Frontal cortex (tissue), 4 donors: Measurements from ENCODE around the gene ACY1. TPM values are rescaled to one million over a fixed set of nuclear protein-coding genes. Genes with fewer than 3 reads are reported as not detected.
"Not testable (repeated sequence)": the region's sequence is repeated elsewhere in the genome, so short reads cannot be mapped to it uniquely, and the experiment has no call there.

Experiments
- DNase-seq, 2 donors: peaks; one replicate each; pipeline ENCODE4 v3.0.0; 2012; ENCODE audit warnings: low spot score in 2 of 2
- FAIRE-seq: peaks from 2 replicates; lab custom pipeline; 2012; peaks lifted over from hg19 to GRCh38; lab: Jason Lieb, UNC
- total RNA-seq: library from RNA; depleted of rRNA; stranded (reverse); fragments of >200 nt; gene quantifications from one replicate; pipeline ENCODE4 v1.2.3, GENCODE V29; 2014
- donor health status: control.
- donor health status: control.
- donor health status: control.

Gene ACY1
- total RNA-seq, 1 donor from 2014 or later, result 3.3 TPM

DNA sequence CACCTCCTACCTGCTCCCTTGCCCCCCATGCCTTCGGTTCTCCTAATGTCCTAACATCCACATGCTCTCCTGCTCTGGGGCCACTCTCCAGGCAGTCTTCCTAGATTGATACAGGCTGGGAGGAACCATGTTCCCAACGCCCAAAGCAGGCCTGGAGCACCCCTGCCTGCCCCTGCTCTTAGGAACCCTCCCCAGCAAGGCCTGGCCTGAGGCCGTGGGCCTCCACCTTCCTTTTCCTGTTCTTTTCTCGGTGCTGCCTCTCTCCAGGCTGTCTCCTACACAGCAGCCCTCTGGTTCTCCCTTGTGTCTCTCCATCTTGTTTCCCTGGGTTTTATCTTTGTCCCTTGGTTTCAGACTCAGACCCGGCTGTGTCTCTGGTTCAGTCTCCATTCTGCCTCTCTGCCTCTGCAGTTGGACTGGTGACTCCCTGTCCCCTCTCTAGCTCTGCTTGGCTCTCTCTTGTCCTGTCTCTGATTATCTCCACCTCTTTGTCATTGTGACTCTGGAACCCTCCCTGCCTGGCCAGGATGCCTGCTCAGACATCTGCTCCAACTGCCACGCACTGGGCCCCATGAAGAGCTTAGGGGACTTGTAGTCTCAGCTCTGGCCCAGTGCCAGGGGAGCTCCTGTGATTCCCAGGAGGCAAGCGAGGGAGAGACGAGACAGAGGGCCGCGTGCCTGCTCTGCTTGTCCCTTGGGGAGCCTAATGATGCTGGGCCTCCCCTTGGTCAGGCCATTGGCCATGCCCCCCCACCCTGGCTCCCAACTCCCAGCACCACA is 38.3 kb downstream of the ACY1 start:
- FAIRE-seq, result no peak
- DNase-seq, result no peak

DNA sequence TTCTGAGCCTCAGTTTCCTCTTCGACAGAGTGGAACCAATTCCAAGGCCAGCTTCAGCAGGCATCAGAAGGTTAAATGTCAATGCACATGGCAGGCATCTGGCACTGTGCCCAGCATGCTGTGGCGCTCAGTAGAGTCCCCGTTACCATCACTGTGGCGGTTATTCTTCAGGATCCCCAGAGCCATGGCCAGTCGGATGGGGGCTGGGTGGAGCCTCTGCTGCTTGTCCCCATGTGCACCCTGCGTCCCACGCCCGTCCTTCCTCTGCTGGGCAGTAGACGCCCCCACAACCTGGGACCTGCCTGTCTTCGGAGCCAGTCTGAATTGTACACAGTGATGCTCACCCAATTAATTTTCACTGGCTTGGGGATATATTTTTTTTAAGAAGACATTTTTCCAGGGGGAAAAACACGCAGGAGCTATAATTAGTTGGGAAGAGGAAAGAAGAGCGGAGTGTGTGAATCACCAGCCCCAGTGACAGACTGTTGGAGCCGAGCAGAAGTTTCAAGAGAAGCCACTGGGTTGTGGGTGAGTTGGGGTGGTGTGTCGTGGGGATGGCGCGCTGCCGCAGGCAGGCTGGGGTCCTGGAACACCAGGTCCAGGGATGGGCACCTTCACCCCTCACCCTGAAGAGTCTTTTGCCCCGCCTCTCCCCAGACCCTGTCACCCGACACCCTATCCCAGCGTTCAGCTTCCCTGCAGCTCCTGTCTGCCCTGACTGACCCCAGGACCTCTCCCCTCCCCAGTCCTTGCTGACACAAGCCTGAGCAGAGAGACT is 39.2 kb downstream of the ACY1 start:
- DNase-seq (no peak), FAIRE-seq (no peak)

DNA sequence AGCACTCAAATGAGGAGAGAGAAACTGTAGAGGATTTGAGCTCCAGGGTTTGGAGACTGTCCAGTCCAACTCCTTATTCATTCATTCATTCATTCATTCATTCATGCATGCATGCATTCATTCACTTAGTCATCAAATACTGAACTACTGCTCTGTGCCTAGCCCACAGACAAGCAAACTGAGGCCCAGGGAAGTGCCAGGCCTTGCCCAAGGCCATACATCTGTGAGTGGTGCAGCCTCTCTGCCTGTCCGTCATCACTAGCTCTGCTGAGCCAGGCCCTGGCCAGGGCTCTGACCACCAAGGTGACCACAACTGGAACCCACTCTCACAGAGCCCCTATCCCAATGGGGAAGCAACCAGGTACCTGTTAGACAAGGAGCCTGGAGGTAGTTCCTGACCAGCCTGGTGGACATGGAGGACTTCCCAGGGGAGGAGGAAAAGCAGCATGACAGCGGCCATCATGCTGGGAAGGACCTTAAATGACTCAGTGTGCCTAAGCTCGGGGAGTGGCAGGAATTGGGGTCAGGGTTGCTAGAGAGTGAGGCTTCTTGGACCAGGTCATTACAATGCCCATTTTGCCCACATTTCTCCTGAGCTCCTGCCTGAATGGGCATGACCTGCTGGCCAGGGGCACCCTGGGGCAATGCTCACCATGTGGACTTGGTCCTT is 39.9 kb downstream of the ACY1 start:
- no peak for FAIRE-seq

DNA sequence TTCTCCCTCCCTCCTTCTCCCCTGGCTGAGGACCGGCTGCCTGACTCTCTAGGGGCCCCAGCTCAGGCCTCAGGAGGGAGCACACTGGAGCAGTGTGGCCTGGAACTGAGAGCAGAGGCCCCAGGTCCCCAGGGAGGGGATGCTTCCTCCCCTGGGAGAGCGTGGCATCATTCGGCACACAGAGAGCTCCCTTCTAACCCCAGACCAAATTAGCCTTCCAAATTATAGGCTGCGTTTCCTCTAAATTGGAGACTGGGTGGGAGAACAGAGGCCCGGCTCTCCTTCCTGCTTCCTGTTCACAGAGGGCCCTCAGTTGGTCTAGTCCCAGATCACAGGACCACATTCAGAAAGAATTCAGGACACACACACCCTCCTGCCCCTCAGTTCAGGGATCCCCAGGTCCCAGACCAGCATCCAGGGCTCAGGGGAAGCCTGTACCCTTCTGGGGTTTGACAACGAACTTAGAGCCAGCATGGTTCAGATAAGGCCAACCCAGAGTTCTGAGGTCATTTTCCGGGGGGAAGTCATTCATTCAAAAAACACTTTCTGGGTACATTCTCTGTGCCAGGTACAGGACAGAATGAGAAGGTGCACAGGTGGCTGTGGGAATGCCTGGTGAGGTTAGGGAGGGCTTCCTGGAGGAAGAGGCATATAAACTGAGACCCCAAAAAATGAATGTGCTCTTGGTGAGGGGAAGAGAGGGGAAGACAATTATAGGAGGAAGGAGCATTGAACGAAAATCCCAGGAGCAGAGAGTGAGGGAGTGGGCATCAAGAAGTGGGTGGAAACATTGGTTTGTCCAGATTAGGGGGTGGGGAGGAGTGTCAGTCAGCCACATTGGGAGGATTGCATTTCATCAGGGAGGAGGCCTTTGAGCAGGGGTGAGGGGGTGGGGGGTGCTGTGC is 40.8 kb downstream of the ACY1 start:
- DNase-seq, result no peak
- no peak for FAIRE-seq

More for the DNA sequence above, 39.9 kb downstream of the ACY1 start:
- no peak for DNase-seq

DNA sequence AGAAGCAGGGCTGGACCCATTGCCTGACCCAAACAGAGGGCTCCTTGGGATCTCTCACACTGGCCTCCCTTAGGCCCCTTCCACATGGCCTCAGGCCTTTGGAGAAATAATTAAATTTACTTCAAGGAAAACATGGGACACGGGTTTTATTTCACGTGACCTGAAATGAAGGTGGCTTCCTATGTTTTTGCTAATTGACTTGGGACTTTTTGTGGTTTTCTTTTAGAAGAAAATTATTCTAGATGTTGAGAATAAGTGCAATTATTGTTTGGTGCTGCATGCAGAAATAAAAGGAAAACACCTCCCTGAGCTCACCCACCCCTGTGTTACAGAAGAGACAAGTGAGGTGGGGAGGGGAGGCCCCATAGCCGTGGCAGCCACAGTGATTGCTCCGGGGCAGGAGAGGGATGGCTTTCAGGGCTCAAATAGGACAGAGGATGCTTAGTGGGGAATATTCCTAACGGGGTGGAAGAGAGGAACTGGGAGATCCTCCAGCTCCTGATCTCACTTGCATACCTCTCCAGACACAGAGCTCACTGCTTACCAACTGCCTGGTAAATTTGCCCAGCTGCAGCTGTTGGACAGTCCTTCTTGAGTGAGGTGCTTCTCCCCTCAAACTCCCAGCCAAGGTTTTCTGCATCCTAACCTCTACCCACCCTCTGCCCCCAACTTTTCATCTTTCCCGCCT is 41.6 kb downstream of the ACY1 start:
- FAIRE-seq (no peak), DNase-seq (no peak)

DNA sequence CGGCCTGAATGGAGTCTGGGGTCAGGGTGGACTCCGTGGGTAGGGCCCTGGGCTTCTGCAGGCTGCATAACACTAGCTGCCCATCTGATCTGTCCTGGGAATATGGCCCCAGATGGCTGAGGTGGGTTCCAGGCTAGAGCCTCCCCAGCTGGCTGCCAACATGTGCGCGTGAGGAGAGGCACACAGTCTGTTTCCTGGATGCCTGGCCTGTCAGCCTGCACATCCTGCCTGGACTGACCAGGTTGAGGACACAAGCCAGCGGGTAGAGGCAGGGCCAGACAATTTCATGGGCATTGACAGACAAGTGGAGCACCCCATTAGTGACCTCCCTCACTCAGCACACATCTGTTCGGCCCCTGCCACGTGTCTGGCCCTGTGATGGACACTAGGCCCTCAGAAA is 42.1 kb downstream of the ACY1 start:
- no peak for DNase-seq
- FAIRE-seq, result no peak

DNA sequence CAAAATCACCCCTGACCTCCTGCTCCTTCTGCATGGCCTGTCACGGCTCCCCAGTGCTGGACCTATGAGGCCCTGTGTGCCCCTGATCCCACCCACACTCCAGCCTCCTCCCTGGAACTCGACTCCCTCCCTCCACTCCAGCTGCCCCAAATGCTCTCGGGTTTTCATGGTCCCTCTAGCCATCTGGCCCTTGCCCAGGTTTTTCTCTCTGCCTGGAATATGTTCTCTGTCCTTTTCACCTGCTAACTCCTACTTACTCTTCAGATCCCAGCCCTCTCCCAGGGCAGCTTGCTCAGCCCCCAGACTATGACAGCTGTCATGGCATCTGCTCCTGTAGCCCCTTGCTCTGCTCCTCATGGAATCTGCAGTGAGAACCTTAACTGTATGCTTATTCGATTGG is 42.7 kb downstream of the ACY1 start:
- no peak for DNase-seq
- FAIRE-seq, result no peak

DNA sequence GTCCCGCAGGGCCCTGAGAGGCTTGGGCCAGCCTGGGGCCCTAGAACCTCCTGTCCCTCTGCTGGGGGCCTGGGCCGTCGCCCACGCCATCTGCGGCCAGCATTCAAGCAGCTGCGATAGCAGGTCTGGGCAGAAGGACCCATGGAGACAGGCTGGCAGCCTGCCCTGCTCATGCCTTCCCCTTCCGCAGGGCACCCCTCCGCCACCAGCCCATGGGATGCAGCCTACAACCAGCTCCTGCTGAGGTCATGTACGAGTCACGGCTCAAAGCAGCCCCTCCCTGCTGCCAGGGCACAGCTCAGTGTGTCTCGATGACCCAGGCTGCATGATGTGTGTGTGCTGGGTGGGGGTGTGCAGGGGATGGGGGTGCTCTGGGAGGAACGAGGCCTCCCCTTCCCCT is 45.2 kb downstream of the ACY1 start:
- no peak for FAIRE-seq
- peak in 1 of 2 donors; percentile 62 for DNase-seq

DNA sequence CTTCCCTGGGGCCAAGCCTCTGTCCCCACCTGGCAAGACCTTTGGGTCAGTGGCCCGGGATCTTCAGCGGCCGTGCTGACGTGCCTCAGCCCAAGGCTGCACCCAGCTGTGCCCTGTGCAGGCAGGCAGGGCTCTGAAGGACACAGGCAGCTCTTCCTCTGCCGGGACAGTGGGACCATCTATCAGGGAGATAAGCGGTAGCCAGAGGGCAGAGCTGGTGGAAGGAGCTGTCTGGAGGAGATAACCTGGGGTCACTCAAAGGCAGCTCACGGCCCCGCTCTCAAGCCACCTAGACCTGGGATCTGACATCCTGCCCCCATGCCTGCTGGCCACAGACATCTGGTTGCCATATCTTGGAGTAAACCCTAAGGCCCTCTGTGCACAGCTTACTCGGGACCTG is 45.7 kb downstream of the ACY1 start:
- no peak for FAIRE-seq
- DNase-seq, result no peak

DNA sequence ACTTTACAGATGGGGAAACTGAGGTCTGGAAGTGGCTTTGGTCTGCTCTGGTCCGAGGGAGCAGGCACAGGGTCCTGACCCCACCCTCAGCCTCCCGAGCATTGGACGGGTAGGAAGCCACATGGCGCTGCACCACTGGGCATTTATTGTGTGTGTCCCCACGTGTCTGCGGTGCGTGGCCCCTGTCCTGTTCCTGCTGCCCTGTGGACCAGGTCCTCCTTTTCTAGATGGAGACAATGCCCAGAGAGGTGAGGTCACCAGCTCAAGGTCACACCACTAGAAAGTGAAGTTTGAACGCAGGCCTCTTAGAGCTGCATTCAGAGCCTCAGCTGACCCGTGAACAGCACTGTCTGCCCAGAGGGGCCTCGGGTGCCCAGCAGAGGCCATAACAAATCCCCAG is 46.2 kb downstream of the ACY1 start:
- DNase-seq (no peak), FAIRE-seq (no peak)

DNA sequence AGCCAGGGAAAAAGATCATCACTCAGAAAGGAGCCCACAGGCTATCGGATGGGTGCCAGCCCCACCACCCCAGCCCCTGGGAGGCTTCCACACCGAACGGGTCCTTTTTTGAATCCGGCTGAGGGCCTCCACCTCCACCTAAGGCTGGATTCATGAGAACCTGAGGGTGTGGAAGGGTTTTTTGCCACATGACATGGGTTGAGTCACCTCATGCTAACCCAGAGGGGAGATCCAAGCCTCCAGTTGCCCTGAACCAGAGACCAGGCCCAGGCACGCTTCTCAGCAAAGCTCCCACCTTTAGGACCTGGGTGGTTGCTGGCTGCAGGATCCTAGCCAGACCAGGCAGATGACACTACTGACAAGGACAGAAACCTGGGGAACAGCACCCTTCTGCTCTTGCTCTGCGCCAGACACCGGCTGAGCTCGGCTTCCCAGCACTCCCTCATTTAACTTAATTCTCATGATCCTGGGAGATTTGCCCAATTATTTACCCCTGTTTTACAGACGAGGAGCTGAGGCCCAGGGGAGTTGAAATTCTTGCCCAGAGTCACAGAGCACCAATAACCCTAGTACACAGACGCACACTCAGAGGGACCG is 47.5 kb downstream of the ACY1 start:
- FAIRE-seq (no peak), DNase-seq (no peak)

DNA sequence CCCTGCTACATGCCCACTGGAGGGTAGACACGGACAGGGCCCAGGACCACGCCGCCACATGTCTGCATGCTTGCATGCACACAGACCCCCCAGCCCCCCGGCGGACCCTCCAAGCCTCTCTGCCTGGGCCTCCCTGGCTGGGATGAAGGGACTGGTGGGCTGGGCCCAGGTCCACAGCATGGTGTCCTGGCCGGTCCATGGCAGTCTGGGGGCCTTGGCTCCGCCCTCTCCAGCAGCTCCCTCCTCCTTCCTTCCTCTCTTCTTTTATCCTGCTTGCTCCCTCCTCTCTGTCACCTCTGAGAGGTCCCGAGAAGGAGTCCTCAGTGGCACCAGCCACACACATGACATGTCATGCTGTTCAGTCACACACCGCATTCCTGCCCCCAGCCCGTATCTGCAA is 48.6 kb downstream of the ACY1 start:
- FAIRE-seq, result no peak
- no peak for DNase-seq

DNA sequence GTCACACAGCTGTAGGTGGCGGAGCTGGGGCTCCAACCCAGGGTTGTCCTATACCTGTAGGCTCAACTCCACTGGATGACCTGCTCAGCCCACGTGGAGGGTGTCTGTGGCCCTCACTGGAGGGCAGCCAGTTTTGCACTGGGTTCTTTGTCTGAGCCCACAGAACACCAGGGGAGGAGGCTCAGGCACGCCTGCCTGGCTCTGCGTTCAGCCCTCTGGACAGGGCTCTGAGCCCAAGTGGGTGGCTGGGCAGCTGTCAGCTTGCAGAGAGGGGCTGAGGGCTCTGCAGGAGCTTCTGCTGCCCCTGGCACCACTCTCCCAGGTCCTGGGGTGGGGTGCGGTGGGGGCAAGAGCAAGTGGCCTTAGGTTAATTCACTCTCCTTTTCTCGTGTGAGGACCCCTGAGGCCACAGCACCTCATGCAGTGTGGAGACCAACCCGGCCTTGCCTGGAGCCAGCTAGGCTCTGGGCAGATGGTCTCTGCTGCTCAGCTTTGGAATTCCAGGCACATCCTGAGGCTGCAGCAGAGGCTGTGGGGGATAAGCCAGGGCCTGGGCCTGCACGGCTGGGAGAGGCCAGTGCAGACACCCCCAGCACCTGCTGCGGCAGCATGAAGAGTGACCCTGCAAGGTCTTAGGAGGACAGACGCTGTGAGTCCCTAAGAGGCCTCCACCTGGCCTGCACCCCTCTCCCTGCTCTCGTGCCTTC is 49.5 kb downstream of the ACY1 start:
- FAIRE-seq (no peak), DNase-seq (no peak)

DNA sequence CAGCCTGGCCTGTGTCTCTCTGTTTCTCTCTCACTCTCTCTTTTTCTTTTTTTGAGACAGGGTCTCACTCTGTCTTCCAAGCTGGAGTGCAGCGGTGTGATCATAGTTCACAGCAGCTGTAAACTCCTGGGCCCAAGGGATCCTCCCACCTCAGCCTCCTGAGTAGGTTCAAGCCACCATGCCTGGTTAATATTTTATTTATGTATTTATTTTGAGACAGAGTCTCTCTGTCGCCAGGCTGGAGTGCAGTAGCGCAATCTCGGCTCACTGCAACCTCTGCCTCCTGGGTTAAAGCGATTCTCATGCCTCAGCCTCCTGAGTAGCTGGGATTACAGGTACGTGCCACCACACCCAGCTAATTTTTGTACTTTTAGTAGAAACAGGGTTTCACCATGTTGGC is 50.4 kb downstream of the ACY1 start:
- DNase-seq, FAIRE-seq: not testable (repeated sequence)

DNA sequence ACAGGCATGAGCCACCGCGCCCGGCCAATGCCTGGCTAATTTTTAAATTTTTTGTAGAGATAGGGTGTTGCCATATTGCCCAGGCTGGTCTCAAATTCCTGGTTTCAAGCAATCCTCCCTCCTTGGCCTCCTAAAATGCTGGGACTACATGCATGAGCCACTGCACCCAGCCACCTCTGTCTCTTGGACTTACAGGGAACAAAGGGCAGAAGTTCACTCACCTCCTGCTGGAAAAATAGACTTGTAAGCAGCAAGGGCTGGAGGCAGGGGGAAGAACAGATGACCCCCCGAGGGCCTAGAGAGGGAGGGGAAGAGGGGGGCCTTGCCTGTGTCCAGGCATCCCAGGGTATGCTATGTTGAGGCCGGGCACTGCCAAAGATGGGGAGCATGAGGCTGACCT is 50.9 kb downstream of the ACY1 start:
- FAIRE-seq (no peak), DNase-seq (no peak)

DNA sequence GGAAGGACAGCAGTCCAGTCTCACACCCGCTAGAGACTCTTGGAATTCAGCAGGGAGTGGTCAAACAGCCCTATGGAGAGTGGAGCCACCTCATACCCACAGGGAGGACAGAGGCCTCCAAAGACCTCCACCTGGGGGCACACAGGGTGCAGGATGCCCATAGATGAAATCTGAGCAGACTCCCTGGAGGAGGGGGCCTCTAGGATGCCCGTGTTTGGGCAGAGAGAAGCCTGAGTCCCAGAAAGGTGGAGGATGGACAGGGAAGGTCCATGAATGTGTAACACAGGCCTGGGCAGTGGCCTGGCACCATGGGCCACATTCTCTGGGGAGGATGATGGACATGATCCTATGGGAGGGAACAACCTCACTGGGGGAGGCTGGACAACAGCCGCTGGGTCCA is 51.3 kb downstream of the ACY1 start:
- FAIRE-seq, result no peak

DNA sequence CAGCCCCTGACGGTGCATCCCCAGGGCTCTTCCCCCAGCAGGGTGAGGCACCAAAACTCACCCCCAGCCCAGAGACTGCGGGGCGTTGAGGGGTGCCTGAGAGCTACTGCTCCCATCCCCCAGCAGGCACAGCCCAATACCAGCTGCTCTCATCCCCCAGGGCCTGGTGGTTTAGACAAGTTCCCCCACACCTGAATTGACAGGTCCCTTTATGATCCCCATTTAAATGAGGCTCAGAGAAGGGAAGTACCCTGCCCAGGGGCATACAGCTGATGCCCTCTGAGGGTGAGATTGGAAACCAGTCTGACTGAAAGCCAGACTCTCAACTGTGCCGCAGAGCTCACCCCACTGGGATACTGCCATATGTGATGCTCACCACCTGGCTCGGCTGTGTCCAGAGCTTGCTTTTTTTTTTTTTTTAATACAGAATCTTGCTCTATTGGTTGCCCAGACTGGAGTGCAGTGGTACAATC is 52.9 kb downstream of the ACY1 start:
- no peak for DNase-seq

More for the DNA sequence above, 51.3 kb downstream of the ACY1 start:
- DNase-seq, result no peak

DNA sequence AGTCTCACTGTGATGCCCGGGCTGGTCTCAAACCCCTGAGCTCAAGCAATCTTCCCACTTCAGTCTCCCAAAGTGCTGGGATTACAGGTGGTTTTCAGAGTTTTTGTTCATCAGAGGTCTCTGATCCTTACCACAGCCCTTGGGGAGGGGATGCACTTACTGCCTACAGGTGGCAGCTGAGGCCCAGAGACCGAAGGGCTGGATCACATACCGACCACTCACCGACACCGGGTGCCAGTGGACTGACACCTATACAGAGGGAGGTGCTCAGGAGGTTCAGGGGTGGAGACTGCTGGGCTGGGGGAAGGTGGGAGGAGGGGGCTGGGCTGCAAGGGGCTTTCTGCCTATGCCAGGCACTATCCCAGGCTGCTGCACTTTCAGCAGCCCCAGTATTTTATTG is 53.5 kb downstream of the ACY1 start:
- FAIRE-seq (no peak), DNase-seq (no peak)

More for the DNA sequence above, 52.9 kb downstream of the ACY1 start:
- FAIRE-seq, result no peak
